Ectodermal cell (in vitro differentiated cells): ENCODE results near the gene RRAD.
"Not testable (repeated sequence)": the region's sequence is repeated elsewhere in the genome, so short reads cannot be mapped to it uniquely, and the experiment has no call there.

ENCODE experiments used
- H3K27ac ChIP-seq: 2 replicates; pipeline ENCODE4 v1.7.0; 2013; ENCODE audit warnings: mild to moderate bottlenecking, low read depth, low read length; ENCODE audit not compliant: insufficient read depth, poor library complexity, severe bottlenecking
- H3K27me3 ChIP-seq: 2 replicates; pipeline ENCODE4 v1.7.0; 2013; ENCODE audit warnings: mild to moderate bottlenecking, low read length; ENCODE audit not compliant: insufficient read depth, control insufficient read depth, poor library complexity, severe bottlenecking
- H3K36me3 ChIP-seq: one replicate; pipeline ENCODE4 v1.7.0; 2013; ENCODE audit warnings: low read length; ENCODE audit not compliant: control insufficient read depth, insufficient read depth
- H3K4me1 ChIP-seq: one replicate; pipeline ENCODE4 v1.7.0; 2013; ENCODE audit warnings: low read length; ENCODE audit not compliant: control insufficient read depth, insufficient read depth
- H3K4me3 ChIP-seq: 2 replicates; pipeline ENCODE4 v1.7.0; 2013; ENCODE audit warnings: low read depth, low read length, control low read depth; ENCODE audit not compliant: insufficient read depth
- H3K9me3 ChIP-seq: 2 replicates; pipeline ENCODE4 v1.7.0; 2013; ENCODE audit warnings: mild to moderate bottlenecking, low read length, moderate library complexity; ENCODE audit not compliant: control insufficient read depth
- WGBS, 2 experiments: methylation state at CpG; one replicate each; pipeline ENCODE4 v1.1.7; 2013; ENCODE audit warnings: missing lambda C conversion rate in 2 of 2; 5-methylcytosine and 5-hydroxymethylcytosine counted together

The RRAD gene

GRCh38 chr16:66900721-66901441 lies 24.5 kb downstream of the RRAD start:
- no peak overlapping the region for H3K4me3 ChIP-seq
- H3K9me3 ChIP-seq = no peaks in the 10 kb centered on the region
- 84% methylated on average over 7 of the region's 7 CpGs for WGBS, 2 experiments
- no peaks in the 10 kb centered on the region for H3K36me3 ChIP-seq
- H3K4me1 ChIP-seq = no peaks in the 10 kb centered on the region
- H3K27ac ChIP-seq = no peak overlapping the region
- H3K27me3 ChIP-seq = no peaks in the 10 kb centered on the region

- no peak overlapping the region for H3K27ac ChIP-seq
- WGBS, 2 experiments = 62 to 74% methylated on average over 8 to 9 of the region's 9 CpGs
- no peaks in the 10 kb centered on the region for H3K27me3 ChIP-seq
Observed at GRCh38 chr16:66899945-66900710, 25.2 kb downstream of the RRAD start.

GRCh38 chr16:66899310-66899944 lies 25.9 kb downstream of the RRAD start:
- no peaks in the 10 kb centered on the region for H3K9me3 ChIP-seq
- no peaks in the 10 kb centered on the region for H3K27me3 ChIP-seq
- no peak overlapping the region for H3K27ac ChIP-seq
- no peak overlapping the region for H3K4me3 ChIP-seq
- H3K4me1 ChIP-seq = no peaks in the 10 kb centered on the region
- H3K36me3 ChIP-seq = no peaks in the 10 kb centered on the region
- 91 to 94% methylated on average over 6 of the region's 6 CpGs for WGBS, 2 experiments

More at GRCh38 chr16:66899945-66900710, 25.2 kb downstream of the RRAD start:
- no peaks in the 10 kb centered on the region for H3K4me1 ChIP-seq
- no peaks in the 10 kb centered on the region for H3K9me3 ChIP-seq
- H3K36me3 ChIP-seq = no peaks in the 10 kb centered on the region
- H3K4me3 ChIP-seq = no peak overlapping the region

- no peaks in the 10 kb centered on the region for H3K4me1 ChIP-seq
- H3K4me3 ChIP-seq = no peak overlapping the region
- no peak overlapping the region for H3K27ac ChIP-seq
- no peaks in the 10 kb centered on the region for H3K27me3 ChIP-seq
- no peaks in the 10 kb centered on the region for H3K36me3 ChIP-seq
- H3K9me3 ChIP-seq = no peaks in the 10 kb centered on the region
- 92 to 93% methylated on average over 2 of the region's 2 CpGs for WGBS, 2 experiments
Observed at GRCh38 chr16:66898933-66899309, 26.4 kb downstream of the RRAD start.

GRCh38 chr16:66898207-66898606 lies 27.1 kb downstream of the RRAD start:
- no peaks in the 10 kb centered on the region for H3K27me3 ChIP-seq
- H3K4me1 ChIP-seq = no peaks in the 10 kb centered on the region
- H3K36me3 ChIP-seq = no peaks in the 10 kb centered on the region
- H3K27ac ChIP-seq = no peak overlapping the region
- no peak overlapping the region for H3K4me3 ChIP-seq
- WGBS, 2 experiments = 96 to 99% methylated on average over 2 to 3 of the region's 3 CpGs
- H3K9me3 ChIP-seq = no peaks in the 10 kb centered on the region

- not testable (repeated sequence) for H3K4me1 ChIP-seq, H3K27me3 ChIP-seq, H3K9me3 ChIP-seq, H3K4me3 ChIP-seq, H3K27ac ChIP-seq, H3K36me3 ChIP-seq
- WGBS, 2 experiments = 78 to 81% methylated on average over 5 of the region's 5 CpGs
Observed at GRCh38 chr16:66896682-66897081, 28.7 kb downstream of the RRAD start.

GRCh38 chr16:66895999-66896398 lies 29.3 kb downstream of the RRAD start:
- no peaks in the 10 kb centered on the region for H3K36me3 ChIP-seq
- H3K27me3 ChIP-seq = no peaks in the 10 kb centered on the region
- no peaks in the 10 kb centered on the region for H3K9me3 ChIP-seq
- 93 to 97% methylated on average over 3 of the region's 3 CpGs for WGBS, 2 experiments
- no peak overlapping the region for H3K4me3 ChIP-seq
- no peaks in the 10 kb centered on the region for H3K4me1 ChIP-seq
- no peak overlapping the region for H3K27ac ChIP-seq

- no peaks in the 10 kb centered on the region for H3K4me1 ChIP-seq
- no peak overlapping the region for H3K27ac ChIP-seq
- H3K9me3 ChIP-seq = no peaks in the 10 kb centered on the region
- no peak overlapping the region for H3K4me3 ChIP-seq
- no peaks in the 10 kb centered on the region for H3K36me3 ChIP-seq
- 92 to 95% methylated on average over 5 of the region's 5 CpGs for WGBS, 2 experiments
- H3K27me3 ChIP-seq = no peaks in the 10 kb centered on the region
Observed at GRCh38 chr16:66895689-66895979, 29.7 kb downstream of the RRAD start.

GRCh38 chr16:66894948-66895688 lies 30.2 kb downstream of the RRAD start:
- Histone ChIP-seq H3K9me3 (no peaks in the 10 kb centered on the region), H3K4me1 (no peaks in the 10 kb centered on the region), H3K4me3 (no peak overlapping the region), H3K36me3 (no peaks in the 10 kb centered on the region), H3K27ac (no peak overlapping the region), H3K27me3 (no peaks in the 10 kb centered on the region)
- WGBS, 2 experiments = 64 to 65% methylated on average over 11 of the region's 11 CpGs

- 84 to 89% methylated on average over 2 of the region's 2 CpGs for WGBS, 2 experiments
- no peaks in the 10 kb centered on the region for H3K27me3 ChIP-seq
- H3K9me3 ChIP-seq = no peaks in the 10 kb centered on the region
- H3K4me3 ChIP-seq = no peak overlapping the region
- H3K27ac ChIP-seq = no peak overlapping the region
- no peaks in the 10 kb centered on the region for H3K36me3 ChIP-seq
- no peaks in the 10 kb centered on the region for H3K4me1 ChIP-seq
Observed at GRCh38 chr16:66894055-66894454, 31.3 kb downstream of the RRAD start.
